ENCODE data around the gene FAM236D. TPM values are rescaled to one million over a fixed set of nuclear protein-coding genes. Genes with fewer than 3 reads are reported as not detected.

Gene FAM236D
- total RNA-seq, 2 donors from 2014 or later = not detected

Other genes with a start within 250 kb of the FAM236D start
- gene HDAC8, start 235.4 kb downstream of the FAM236D start, total RNA-seq = 10 to 100 TPM; 13.7 to 14.3 TPM
- gene PHKA1, start 93.9 kb downstream of the FAM236D start, total RNA-seq = under 1 TPM; 0.29 to 0.32 TPM
- gene DMRTC1B, start 31.3 kb downstream of the FAM236D start, total RNA-seq = under 1 TPM; 0.65 to 0.86 TPM
- gene FAM236B, start 25.6 kb downstream of the FAM236D start, total RNA-seq = not detected
- gene FAM236C, start 104.4 kb upstream of the FAM236D start, total RNA-seq = not detected
- not detected for gene FAM236A, start 130.0 kb upstream of the FAM236D start, total RNA-seq
- 1 to 10 TPM in 1 of 2 donors, not detected in 1; 1.8 TPM for gene DMRTC1, start 135.6 kb upstream of the FAM236D start, total RNA-seq
- not detected for gene PABPC1L2B, start 194.7 kb upstream of the FAM236D start, total RNA-seq

All from T-helper 17 cell (primary cell).